CD4-positive, alpha-beta T cell (primary cell): Measurements from ENCODE around the gene CACNA1D. TPM values are rescaled to one million over a fixed set of nuclear protein-coding genes. Genes with fewer than 3 reads are reported as not detected.

Experiments used
- ATAC-seq: fragments of 200-7000 bp; cut with Tn5 transposase; one replicate; pipeline ENCODE4 v1.10.0; 2022; ENCODE audit warnings: mild to moderate bottlenecking; ENCODE audit not compliant: poor library complexity
- CTCF ChIA-PET: fragments of 350-600 bp; sonication (Branson Sonifier 250); formaldehyde crosslinking; loops from one replicate; lab custom pipeline; 2021; ENCODE audit warnings: antibody characterized with exemption, inconsistent platforms; lab: Charles Lee
- POLR2A ChIA-PET: fragments of 350-600 bp; sonication (Branson Sonifier 250); formaldehyde crosslinking; loops from one replicate; lab custom pipeline; 2021; ENCODE audit warnings: antibody characterized with exemption, inconsistent platforms; lab: Charles Lee
- DNase-seq, 14 experiments: peaks; one replicate each; pipeline ENCODE4 v3.0.0-alpha.2; 2013 to 2020; ENCODE audit warnings: mixed read lengths in 2 of 14
- H3K27ac ChIP-seq, 2 donors: one replicate each; pipeline versions ENCODE4 v1.5.1 to v1.7.0; 2013; ENCODE audit warnings: low read length in 2 of 2, low read depth in 1 of 2, mild to moderate bottlenecking in 1 of 2
- H3K27me3 ChIP-seq, 2 experiments: 1 replicate in 1 of 2; 2 replicates in 1 of 2; pipeline versions ENCODE4 v1.6.1 to v1.7.0; 2013; ENCODE audit warnings: low read length in 2 of 2, control low read depth in 1 of 2, mild to moderate bottlenecking in 1 of 2, moderate library complexity in 1 of 2; ENCODE audit not compliant: insufficient read depth in 2 of 2, control insufficient read depth in 1 of 2
- H3K36me3 ChIP-seq: one replicate; pipeline ENCODE4 v1.6.1; 2013; ENCODE audit warnings: low read length, control low read depth; ENCODE audit not compliant: insufficient read depth
- H3K4me1 ChIP-seq: one replicate; pipeline ENCODE4 v1.6.1; 2013; ENCODE audit warnings: low read length, control low read depth; ENCODE audit not compliant: insufficient read depth
- H3K4me3 ChIP-seq: one replicate; pipeline ENCODE4 v1.5.1; 2013; ENCODE audit warnings: mild to moderate bottlenecking, low read length, moderate library complexity
- H3K9me3 ChIP-seq, 2 experiments: 1 replicate in 1 of 2; 2 replicates in 1 of 2; pipeline versions ENCODE4 v1.6.1 to v1.7.0; 2013; ENCODE audit warnings: low read length in 2 of 2, mild to moderate bottlenecking in 2 of 2, control low read depth in 1 of 2, moderate library complexity in 1 of 2; ENCODE audit not compliant: control insufficient read depth in 1 of 2, insufficient read depth in 1 of 2
- H3K27ac Mint-ChIP-seq: one replicate; pipeline ENCODE4 v1.8.0; 2020; ENCODE audit warnings: mixed read lengths
- H3K27me3 Mint-ChIP-seq: one replicate; pipeline ENCODE4 v1.8.0; 2021; ENCODE audit warnings: mixed read lengths
- H3K36me3 Mint-ChIP-seq: one replicate; pipeline ENCODE4 v1.8.0; 2021; ENCODE audit warnings: low read depth, mixed read lengths
- H3K4me1 Mint-ChIP-seq: one replicate; pipeline ENCODE4 v1.8.0; 2021; ENCODE audit warnings: low read depth, mixed read lengths
- H3K4me3 Mint-ChIP-seq: one replicate; pipeline ENCODE4 v1.8.0; 2020; ENCODE audit warnings: mild to moderate bottlenecking, mixed read lengths
- H3K9me3 Mint-ChIP-seq: one replicate; pipeline ENCODE4 v1.8.0; 2020; ENCODE audit warnings: mixed read lengths
- intact Hi-C, 2 experiments: fragments of 100-400 bp; cut with DNase I in 1 of 2; cut with micrococcal nuclease in 1 of 2; formaldehyde crosslinking; loops; one replicate each; pipeline versions ENCODE4 v1.15.1 to v1.9.0; 2023 to 2025; cut with DNase I, micrococcal nuclease
- total RNA-seq, 174 experiments: library from RNA in 2 of 174; stranded (reverse) in 2 of 174; gene quantifications; one replicate each; pipeline ENCODE4 v1.2.3 and lab custom pipeline; 2021 to 2026
- TF ChIP-seq, protein P1 (sequence below): fragments of 200-600 bp; IDR thresholded peaks from one replicate; pipeline ENCODE4 v1.8.0; 2022; ENCODE audit warnings: antibody characterized with exemption, mild to moderate bottlenecking

Gene CACNA1D
- total RNA-seq, 2 experiments from 2014 or later: not detected

DNA sequence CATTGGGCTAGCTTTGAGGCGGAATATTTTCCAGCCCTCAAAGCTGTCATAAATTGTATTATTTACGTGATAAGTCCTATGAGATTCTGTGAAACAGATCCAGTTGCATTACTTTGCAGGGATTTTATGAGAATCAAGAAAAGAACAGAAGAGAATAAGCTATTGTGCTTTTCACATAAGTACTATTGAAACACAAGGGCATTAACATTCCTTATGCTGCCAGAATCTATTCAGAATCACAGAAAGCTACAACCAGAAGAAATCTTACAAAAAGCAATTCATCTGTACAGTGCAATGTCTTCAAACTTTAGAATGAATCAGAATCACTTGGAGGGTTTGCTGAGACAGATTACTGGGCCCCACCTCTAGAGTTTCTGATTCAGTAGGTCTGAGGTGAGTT lies 10.6 kb upstream of the CACNA1D start:
- CTCF ChIA-PET: no interaction called here

DNA sequence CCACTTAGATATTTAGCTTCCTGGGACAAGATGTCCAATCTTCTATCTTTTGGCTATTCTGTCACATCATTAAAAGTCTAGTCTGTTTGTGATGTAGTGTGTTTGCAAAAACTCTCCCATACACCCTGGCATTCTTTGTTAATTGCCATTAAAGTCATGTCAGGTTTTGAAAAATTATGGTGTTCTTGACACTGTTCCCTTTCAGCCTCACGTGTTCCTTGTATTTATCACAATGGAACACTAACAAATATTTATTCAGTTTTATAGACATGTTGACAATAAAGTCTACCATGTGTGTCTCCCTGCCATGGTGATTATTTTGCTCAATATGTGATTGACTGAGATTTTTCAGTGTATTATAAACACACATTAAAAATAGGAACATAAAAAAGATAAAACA lies 9.4 kb upstream of the CACNA1D start:
- ATAC-seq: no peak
- Mint-ChIP-seq H3K9me3 (no peaks in the 10 kb centered on the region), H3K4me1 (no peaks in the 10 kb centered on the region), H3K27ac (no peak overlapping the region), H3K4me3 (no peak overlapping the region), H3K36me3 (no peaks in the 10 kb centered on the region), H3K27me3 (peaks cover 46% of the 10 kb centered on the region)
- H3K4me3 ChIP-seq: no peak overlapping the region
- no peaks in the 10 kb centered on the region for H3K36me3 ChIP-seq
- TF ChIP-seq, protein P1, sequence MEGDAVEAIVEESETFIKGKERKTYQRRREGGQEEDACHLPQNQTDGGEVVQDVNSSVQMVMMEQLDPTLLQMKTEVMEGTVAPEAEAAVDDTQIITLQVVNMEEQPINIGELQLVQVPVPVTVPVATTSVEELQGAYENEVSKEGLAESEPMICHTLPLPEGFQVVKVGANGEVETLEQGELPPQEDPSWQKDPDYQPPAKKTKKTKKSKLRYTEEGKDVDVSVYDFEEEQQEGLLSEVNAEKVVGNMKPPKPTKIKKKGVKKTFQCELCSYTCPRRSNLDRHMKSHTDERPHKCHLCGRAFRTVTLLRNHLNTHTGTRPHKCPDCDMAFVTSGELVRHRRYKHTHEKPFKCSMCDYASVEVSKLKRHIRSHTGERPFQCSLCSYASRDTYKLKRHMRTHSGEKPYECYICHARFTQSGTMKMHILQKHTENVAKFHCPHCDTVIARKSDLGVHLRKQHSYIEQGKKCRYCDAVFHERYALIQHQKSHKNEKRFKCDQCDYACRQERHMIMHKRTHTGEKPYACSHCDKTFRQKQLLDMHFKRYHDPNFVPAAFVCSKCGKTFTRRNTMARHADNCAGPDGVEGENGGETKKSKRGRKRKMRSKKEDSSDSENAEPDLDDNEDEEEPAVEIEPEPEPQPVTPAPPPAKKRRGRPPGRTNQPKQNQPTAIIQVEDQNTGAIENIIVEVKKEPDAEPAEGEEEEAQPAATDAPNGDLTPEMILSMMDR: no peak
- H3K27me3 ChIP-seq: peaks cover 0 to 6% of the 10 kb centered on the region in 2 experiments
- no peaks in the 10 kb centered on the region for H3K4me1 ChIP-seq
- H3K27ac ChIP-seq: no peak overlapping the region
- ChIA-PET POLR2A (no interaction called here), CTCF (no interaction called here)
- no peak for DNase-seq
- intact Hi-C loops: no loop called here
- no peaks in the 10 kb centered on the region for H3K9me3 ChIP-seq

More for the DNA sequence above, 10.6 kb upstream of the CACNA1D start:
- POLR2A ChIA-PET: no interaction called here
- H3K4me3 Mint-ChIP-seq: no peak overlapping the region
- TF ChIP-seq, protein P1: no peak
- H3K4me1 Mint-ChIP-seq: no peaks in the 10 kb centered on the region
- no peak overlapping the region for H3K4me3 ChIP-seq
- H3K36me3 Mint-ChIP-seq: no peaks in the 10 kb centered on the region
- H3K27me3 Mint-ChIP-seq: peaks cover 48% of the 10 kb centered on the region
- intact Hi-C loops: no loop called here
- H3K27me3 ChIP-seq: peaks cover 4 to 6% of the 10 kb centered on the region in 2 experiments
- no peak overlapping the region for H3K27ac Mint-ChIP-seq
- no peak for ATAC-seq
- H3K27ac ChIP-seq: no peak overlapping the region
- no peaks in the 10 kb centered on the region for H3K36me3 ChIP-seq
- H3K4me1 ChIP-seq: no peaks in the 10 kb centered on the region
- no peaks in the 10 kb centered on the region for H3K9me3 ChIP-seq
- H3K9me3 Mint-ChIP-seq: no peaks in the 10 kb centered on the region
- DNase-seq: no peak

DNA sequence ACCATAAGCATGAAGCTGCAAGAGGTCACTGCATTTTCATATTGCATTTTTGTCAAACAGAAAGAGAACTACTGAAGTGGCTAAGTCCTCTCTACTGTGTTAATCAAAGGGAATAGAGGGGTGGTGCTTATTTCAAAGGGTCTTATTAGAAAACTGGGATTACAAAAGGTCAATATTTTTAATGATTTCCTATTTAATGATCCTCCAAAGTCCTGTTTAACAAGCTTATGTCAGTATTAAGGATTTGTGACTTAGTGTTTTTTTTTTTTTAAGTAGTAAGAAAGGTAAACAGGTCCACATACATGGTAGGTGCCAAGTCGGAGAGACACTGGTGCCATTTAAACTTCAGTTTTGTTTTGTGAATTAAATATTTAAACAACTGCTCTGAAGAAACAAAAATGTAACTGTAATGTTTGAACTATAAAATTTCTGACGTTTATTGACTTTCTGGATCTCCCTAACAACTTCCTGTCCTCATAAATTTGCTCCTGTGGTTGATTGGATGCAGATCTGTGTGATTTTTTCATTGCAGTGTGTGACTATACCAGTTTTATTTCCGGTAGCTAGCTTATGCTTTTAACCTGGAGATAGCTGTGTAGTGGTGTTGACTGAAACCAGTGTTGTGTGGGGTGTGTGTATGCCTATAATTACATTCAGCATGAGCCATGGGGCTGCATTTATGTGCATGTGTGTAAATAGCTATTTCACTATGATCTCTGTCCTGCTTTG lies 8.6 kb upstream of the CACNA1D start:
- peaks cover 48% of the 10 kb centered on the region for H3K27me3 Mint-ChIP-seq
- no peak overlapping the region for H3K4me3 Mint-ChIP-seq
- Histone ChIP-seq H3K4me1 (no peaks in the 10 kb centered on the region), H3K4me3 (no peak overlapping the region), H3K27me3 (peaks cover 0 to 8% of the 10 kb centered on the region in 2 experiments), H3K27ac (no peak overlapping the region), H3K36me3 (no peaks in the 10 kb centered on the region), H3K9me3 (no peaks in the 10 kb centered on the region)
- no peaks in the 10 kb centered on the region for H3K36me3 Mint-ChIP-seq
- H3K4me1 Mint-ChIP-seq: no peaks in the 10 kb centered on the region
- CTCF ChIA-PET: no interaction called here
- intact Hi-C loops: no loop called here
- H3K9me3 Mint-ChIP-seq: no peaks in the 10 kb centered on the region
- POLR2A ChIA-PET: no interaction called here
- no peak overlapping the region for H3K27ac Mint-ChIP-seq
- TF ChIP-seq, protein P1: no peak
- DNase-seq (no peak), ATAC-seq (no peak)
